HFF-Myc (cell line): Measurements from ENCODE around the gene TRIM4.
"Not testable (repeated sequence)": the region's sequence is repeated elsewhere in the genome, so short reads cannot be mapped to it uniquely, and the experiment has no call there.

ENCODE experiments used
- DNase-seq: peaks from one replicate; pipeline ENCODE4 v3.0.0-alpha.2; 2011; ENCODE audit warnings: low read depth; ENCODE audit errors: extremely low read depth
- H3K4me3 ChIP-seq: replicated peaks from 2 replicates; pipeline ENCODE4 v1.5.1; 2011; ENCODE audit warnings: low read depth, mild to moderate bottlenecking, control low read depth, low read length
- TF ChIP-seq, protein P1 (sequence below): IDR thresholded peaks from 2 replicates; pipeline ENCODE4 v1.5.1; 2012; ENCODE audit warnings: mild to moderate bottlenecking, low read depth, low read length, control low read depth; ENCODE audit errors: missing control alignments

The TRIM4 gene

DNA sequence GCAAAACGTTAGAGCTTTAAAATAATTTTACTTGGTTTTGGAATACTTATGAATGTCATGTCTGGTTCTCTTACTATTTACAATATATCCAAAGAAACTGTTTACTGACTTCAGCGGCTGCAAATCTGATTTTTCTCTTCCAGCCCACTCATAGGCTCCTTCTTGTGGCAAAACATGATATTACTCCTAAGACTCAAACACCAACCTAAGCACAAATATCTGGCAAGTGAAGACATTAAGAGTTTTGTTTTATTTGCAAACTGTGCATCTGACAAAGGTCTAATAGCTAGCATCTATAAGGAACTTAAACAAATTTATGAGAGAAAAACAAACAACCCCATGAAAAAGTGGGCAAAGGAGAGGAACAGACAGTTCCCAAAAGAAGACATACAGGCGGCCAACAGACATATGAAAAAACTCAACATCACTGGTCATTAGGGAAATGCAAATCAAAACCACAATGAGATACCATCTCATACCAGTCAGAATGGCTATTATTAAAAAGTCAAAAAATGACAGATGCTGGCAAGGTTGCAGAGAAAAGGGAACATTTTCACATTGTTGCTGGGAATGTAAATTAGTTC, 30.4 kb upstream of the TRIM4 start:
- DNase-seq, result no peak
- TF ChIP-seq, protein P1, sequence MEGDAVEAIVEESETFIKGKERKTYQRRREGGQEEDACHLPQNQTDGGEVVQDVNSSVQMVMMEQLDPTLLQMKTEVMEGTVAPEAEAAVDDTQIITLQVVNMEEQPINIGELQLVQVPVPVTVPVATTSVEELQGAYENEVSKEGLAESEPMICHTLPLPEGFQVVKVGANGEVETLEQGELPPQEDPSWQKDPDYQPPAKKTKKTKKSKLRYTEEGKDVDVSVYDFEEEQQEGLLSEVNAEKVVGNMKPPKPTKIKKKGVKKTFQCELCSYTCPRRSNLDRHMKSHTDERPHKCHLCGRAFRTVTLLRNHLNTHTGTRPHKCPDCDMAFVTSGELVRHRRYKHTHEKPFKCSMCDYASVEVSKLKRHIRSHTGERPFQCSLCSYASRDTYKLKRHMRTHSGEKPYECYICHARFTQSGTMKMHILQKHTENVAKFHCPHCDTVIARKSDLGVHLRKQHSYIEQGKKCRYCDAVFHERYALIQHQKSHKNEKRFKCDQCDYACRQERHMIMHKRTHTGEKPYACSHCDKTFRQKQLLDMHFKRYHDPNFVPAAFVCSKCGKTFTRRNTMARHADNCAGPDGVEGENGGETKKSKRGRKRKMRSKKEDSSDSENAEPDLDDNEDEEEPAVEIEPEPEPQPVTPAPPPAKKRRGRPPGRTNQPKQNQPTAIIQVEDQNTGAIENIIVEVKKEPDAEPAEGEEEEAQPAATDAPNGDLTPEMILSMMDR, result no peak
- H3K4me3 ChIP-seq, result no peak overlapping the region

GRCh38 chr7:99947608-99948007, 28.3 kb upstream of the TRIM4 start:
- TF ChIP-seq, protein P1, result no peak
- no peak for DNase-seq
- H3K4me3 ChIP-seq, result no peak overlapping the region

GRCh38 chr7:99944497-99945070, 25.3 kb upstream of the TRIM4 start:
- TF ChIP-seq, protein P1, result no peak
- DNase-seq, result no peak
- no peak overlapping the region for H3K4me3 ChIP-seq

- DNase-seq, result no peak
- no peak overlapping the region for H3K4me3 ChIP-seq
- TF ChIP-seq, protein P1, result no peak
Measured at GRCh38 chr7:99943641-99944496, 24.5 kb upstream of the TRIM4 start.

DNA sequence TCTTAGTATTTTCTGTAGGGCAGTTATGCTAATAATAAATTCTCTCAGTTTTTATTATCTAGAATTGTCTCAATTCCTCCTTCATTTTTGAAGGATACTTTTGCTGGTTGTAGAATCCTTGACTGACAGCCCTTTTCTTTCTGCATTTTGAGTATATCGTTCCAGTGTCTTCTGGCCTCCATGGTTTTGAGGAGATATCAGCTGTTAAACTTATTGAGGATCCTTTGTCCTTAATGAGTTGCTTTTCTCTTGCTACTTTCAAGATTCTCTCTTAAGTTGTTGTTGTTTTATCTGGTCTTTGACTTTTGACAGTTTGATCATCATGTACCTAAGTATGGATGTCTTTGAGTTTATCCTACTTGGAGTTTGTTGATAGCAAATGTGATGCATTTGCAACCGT, 19.0 kb upstream of the TRIM4 start:
- no peak for DNase-seq
- H3K4me3 ChIP-seq, result no peak overlapping the region

GRCh38 chr7:99935009-99935408, 15.7 kb upstream of the TRIM4 start:
- H3K4me3 ChIP-seq, DNase-seq: not testable (repeated sequence)

More for the DNA sequence above, 19.0 kb upstream of the TRIM4 start:
- TF ChIP-seq, protein P1, result no peak

DNA sequence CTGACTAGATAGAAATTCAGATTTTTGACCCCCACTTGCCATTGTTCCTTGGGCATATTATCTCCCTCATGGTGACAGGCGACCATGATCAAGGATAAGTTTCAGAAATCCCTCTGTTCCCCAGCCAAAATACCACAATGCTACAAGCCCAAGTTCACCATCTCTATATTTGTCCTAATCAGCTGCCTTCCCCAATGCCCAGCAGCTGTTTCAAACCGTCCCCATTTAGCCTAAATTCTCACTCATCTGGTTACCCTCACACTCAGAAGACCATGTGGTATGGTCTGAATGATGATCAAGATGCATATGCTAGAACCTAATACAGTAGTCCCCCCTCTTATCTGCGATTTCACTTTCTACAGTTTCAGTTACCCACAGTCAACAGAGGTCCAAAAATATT, 11.0 kb upstream of the TRIM4 start:
- no peak overlapping the region for H3K4me3 ChIP-seq
- TF ChIP-seq, protein P1, result no peak
- no peak for DNase-seq
